Endothelial cell of umbilical vein (primary cell): Measurements from ENCODE around the gene TRIM47. TPM values are rescaled to one million over a fixed set of nuclear protein-coding genes. Genes with fewer than 3 reads are reported as not detected.
A peak's percentile ranks its signal among the peaks of the same experiment; 100 is the strongest.

Experiments
- BruUV-seq: library from RNA; stranded (reverse); fragments of 400-500 nt; replicated peaks from 2 replicates; lab custom pipeline; 2021; lab: Mats Ljungman, UMichigan
- CTCF ChIA-PET: fragments of 300-600, 350-600 bp; sonication (Branson Sonifier 250); formaldehyde crosslinking; loops from one replicate; lab custom pipeline; 2021; ENCODE audit warnings: antibody characterized with exemption, inconsistent platforms; lab: Charles Lee
- POLR2A ChIA-PET: fragments of 300-600, 350-600 bp; sonication (Branson Sonifier 250); formaldehyde crosslinking; loops from one replicate; lab custom pipeline; 2021; ENCODE audit warnings: antibody characterized with exemption, inconsistent platforms; lab: Charles Lee
- DNase-seq: peaks from one replicate; pipeline ENCODE4 v3.0.0-alpha.2; 2011; ENCODE audit warnings: low read depth, low spot score
- FAIRE-seq: peaks from 2 replicates; lab custom pipeline; 2011; peaks lifted over from hg19 to GRCh38; lab: Jason Lieb, UNC
- H2AFZ ChIP-seq: 2 replicates; pipeline ENCODE4 v1.6.0; 2012; ENCODE audit warnings: low read depth, low read length, control low read depth, inconsistent platforms
- H3K27ac ChIP-seq: 2 replicates; pipeline ENCODE4 v1.5.1; 2011; ENCODE audit warnings: low read depth, mild to moderate bottlenecking, control low read depth, low read length, moderate library complexity; ENCODE audit not compliant: insufficient read depth
- H3K27me3 ChIP-seq, 2 experiments: 2 replicates each; pipeline versions ENCODE4 v1.6.0 to v1.6.1; 2011; ENCODE audit warnings: low read length in 2 of 2, mixed read lengths in 1 of 2; ENCODE audit not compliant: control insufficient read depth in 2 of 2, insufficient read depth in 2 of 2
- H3K36me3 ChIP-seq, 2 experiments: 2 replicates in 1 of 2; 3 replicates in 1 of 2; pipeline ENCODE4 v1.5.1; 2011; ENCODE audit warnings: low read length in 2 of 2, mild to moderate bottlenecking in 1 of 2, moderate library complexity in 1 of 2; ENCODE audit not compliant: control insufficient read depth in 2 of 2, insufficient read depth in 2 of 2; ENCODE audit errors: extremely low read depth in 1 of 2
- H3K4me1 ChIP-seq: 3 replicates; pipeline ENCODE4 v1.5.1; 2011; ENCODE audit warnings: mild to moderate bottlenecking, low read length; ENCODE audit not compliant: control insufficient read depth, insufficient read depth; ENCODE audit errors: extremely low read depth
- H3K4me2 ChIP-seq: 2 replicates; pipeline ENCODE4 v1.6.1; 2011; ENCODE audit warnings: low read length, control low read depth, mixed read lengths; ENCODE audit not compliant: insufficient read depth
- H3K4me3 ChIP-seq, 3 experiments: fragments of 200-600 bp in 1 of 3; sonication (generic), shearing (Covaris generic) in 1 of 3; replicated peaks in 1 of 3; 2 replicates each; pipeline ENCODE4 v1.5.1; 2011 to 2016; ENCODE audit warnings: control low read depth in 3 of 3, low read length in 3 of 3, mild to moderate bottlenecking in 2 of 3, inconsistent platforms in 1 of 3, low read depth in 1 of 3, moderate library complexity in 1 of 3; ENCODE audit not compliant: insufficient read depth in 1 of 3
- H3K79me2 ChIP-seq: 2 replicates; pipeline ENCODE4 v1.6.0; 2012; ENCODE audit warnings: low read length, inconsistent platforms; ENCODE audit not compliant: control insufficient read depth, insufficient read depth
- H3K9ac ChIP-seq: replicated peaks from 2 replicates; pipeline ENCODE3; 2011; ENCODE audit warnings: low read length, control low read depth; ENCODE audit not compliant: insufficient read depth; ENCODE audit errors: extremely low read depth
- H3K9me1 ChIP-seq: replicated peaks from 3 replicates; pipeline ENCODE4 v1.6.0; 2011; ENCODE audit warnings: mild to moderate bottlenecking, low read length; ENCODE audit not compliant: control insufficient read depth, insufficient read depth; ENCODE audit errors: extremely low read depth
- H3K9me3 ChIP-seq: replicated peaks from 2 replicates; pipeline ENCODE4 v1.5.1; 2012; ENCODE audit warnings: low read length, inconsistent platforms; ENCODE audit not compliant: control insufficient read depth, insufficient read depth
- H4K20me1 ChIP-seq: replicated peaks from 2 replicates; pipeline ENCODE3; 2011; ENCODE audit warnings: mild to moderate bottlenecking, low read length; ENCODE audit not compliant: control insufficient read depth, insufficient read depth; ENCODE audit errors: extremely low read depth
- EZH2 ChIP-seq: IDR thresholded peaks from 2 replicates; pipeline ENCODE4 v1.6.1; 2012; ENCODE audit warnings: borderline replicate concordance, low read depth, mild to moderate bottlenecking, moderate library complexity, low read length, inconsistent platforms; ENCODE audit not compliant: severe bottlenecking
- FOS ChIP-seq: IDR thresholded peaks from 2 replicates; pipeline ENCODE4 v1.6.1; 2011; ENCODE audit warnings: mild to moderate bottlenecking, low read length, moderate library complexity, borderline replicate concordance; ENCODE audit not compliant: insufficient read depth
- GATA2 ChIP-seq: IDR thresholded peaks from 2 replicates; pipeline ENCODE4 v1.7.0; 2011; ENCODE audit warnings: low read depth, mild to moderate bottlenecking, moderate library complexity, mixed read lengths, low read length; ENCODE audit not compliant: insufficient read length, insufficient read depth
- JUN ChIP-seq: IDR thresholded peaks from 2 replicates; pipeline ENCODE4 v1.6.1; 2011; ENCODE audit warnings: borderline replicate concordance, low read depth; ENCODE audit not compliant: insufficient read length, insufficient read depth
- POLR2AphosphoS5 ChIP-seq: IDR thresholded peaks from 2 replicates; pipeline ENCODE4 v1.6.1; 2012; ENCODE audit warnings: low read depth, mild to moderate bottlenecking, control low read depth, low read length, moderate library complexity; ENCODE audit not compliant: insufficient read depth
- dilution Hi-C: fragments of 300-500 bp; cut with MboI; formaldehyde crosslinking; loops from one replicate; pipeline ENCODE4 v1.15.0; 2019; ENCODE audit warnings: low sequenced_read_pairs; ENCODE audit not compliant: extremely low pct_ligation_motif_present
- intact Hi-C: fragments of 100-400 bp; cut with micrococcal nuclease; formaldehyde crosslinking; loops from one replicate; pipeline ENCODE4 v1.10.0; 2022
- polyA plus RNA-seq, 4 experiments: library from polyadenylated mRNA; depleted of rRNA in 3 of 4; stranded (reverse) in 3 of 4; unstranded in 1 of 4; fragments of >200 nt; gene quantifications; 2 replicates each; pipeline versions ENCODE4 v1.2.1 to v1.2.3, GENCODE V29; 2011 to 2012; ENCODE audit warnings: missing spikeins in 1 of 4
- total RNA-seq: library from RNA; stranded (reverse); gene quantifications from 2 replicates; pipeline ENCODE4 v1.2.3, GENCODE V29; 2021
- TF ChIP-seq, protein P1 (sequence below): IDR thresholded peaks from 2 replicates; pipeline ENCODE4 v1.6.1; 2011; ENCODE audit not compliant: insufficient read depth, insufficient read length
- TF ChIP-seq, protein P2 (sequence below), 2 donors: IDR thresholded peaks; 1 replicate in 1 of 2; 2 replicates in 1 of 2; pipeline ENCODE4 v1.5.1; 2011; ENCODE audit warnings: low read length in 2 of 2, mild to moderate bottlenecking in 2 of 2, moderate library complexity in 2 of 2, control low read depth in 1 of 2, inconsistent platforms in 1 of 2, low read depth in 1 of 2; ENCODE audit not compliant: insufficient read depth in 1 of 2; ENCODE audit errors: extremely low read depth in 1 of 2

Gene TRIM47
- total and polyA plus RNA-seq, 2 donors (not counting 3 experiments of a cell fraction or from before 2014, with no cell fraction given), result 67.7 to 75.1 TPM

DNA sequence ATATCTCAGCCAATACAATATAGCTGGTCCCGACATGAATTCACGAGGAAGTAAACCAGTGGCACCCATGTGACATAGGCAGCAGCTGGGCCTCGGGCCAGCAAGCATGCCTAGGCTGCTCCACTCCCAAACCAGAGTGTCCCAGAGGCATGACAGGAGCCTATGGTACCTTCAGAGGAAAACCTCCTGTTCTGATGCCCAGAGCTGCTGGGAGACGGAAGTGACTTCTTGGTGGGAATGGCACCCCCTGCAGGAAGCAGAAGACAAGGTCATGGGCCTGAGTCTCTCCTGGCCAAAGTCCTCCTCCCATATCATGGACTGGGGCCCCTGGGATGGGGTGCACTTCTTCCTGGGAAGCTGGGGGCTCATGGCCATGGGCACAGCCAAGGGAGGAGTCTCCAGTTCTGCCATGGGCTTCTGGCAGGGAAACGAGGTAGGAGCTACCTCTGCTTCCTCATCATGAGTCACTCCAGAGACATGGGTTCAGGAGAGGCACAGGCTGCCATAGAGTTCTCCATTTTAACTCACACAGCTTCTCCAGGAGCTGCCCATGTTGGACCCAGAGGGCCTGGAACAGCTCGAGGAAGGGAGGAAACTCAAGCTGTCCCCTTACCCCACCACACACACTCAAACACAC, 49.0 kb upstream of the TRIM47 start:
- ChIA-PET POLR2A (no interaction called here), CTCF (interaction anchor here (0.6 to 3.5 kb wide), 4 partner anchors 10 to 63 kb away, joined by 3 to 23 read pairs (median 4); partner anchors contain the start of gene FBF1)
- dilution Hi-C loops, result no loop called here
- no peaks in the 10 kb centered on the region for H3K27me3 ChIP-seq
- H3K36me3 ChIP-seq, result no peaks in the 10 kb centered on the region
- H3K9ac ChIP-seq, result no peak overlapping the region
- H3K4me1 ChIP-seq, result no peaks in the 10 kb centered on the region
- FAIRE-seq (no peak), DNase-seq (no peak)
- H4K20me1 ChIP-seq, result no peaks in the 10 kb centered on the region
- no peak overlapping the region for H2AFZ ChIP-seq
- TF ChIP-seq EZH2, result no peak
- no peak for TF ChIP-seq FOS
- TF ChIP-seq, protein P1, sequence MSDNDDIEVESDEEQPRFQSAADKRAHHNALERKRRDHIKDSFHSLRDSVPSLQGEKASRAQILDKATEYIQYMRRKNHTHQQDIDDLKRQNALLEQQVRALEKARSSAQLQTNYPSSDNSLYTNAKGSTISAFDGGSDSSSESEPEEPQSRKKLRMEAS, result no peak
- TF ChIP-seq, protein P2, sequence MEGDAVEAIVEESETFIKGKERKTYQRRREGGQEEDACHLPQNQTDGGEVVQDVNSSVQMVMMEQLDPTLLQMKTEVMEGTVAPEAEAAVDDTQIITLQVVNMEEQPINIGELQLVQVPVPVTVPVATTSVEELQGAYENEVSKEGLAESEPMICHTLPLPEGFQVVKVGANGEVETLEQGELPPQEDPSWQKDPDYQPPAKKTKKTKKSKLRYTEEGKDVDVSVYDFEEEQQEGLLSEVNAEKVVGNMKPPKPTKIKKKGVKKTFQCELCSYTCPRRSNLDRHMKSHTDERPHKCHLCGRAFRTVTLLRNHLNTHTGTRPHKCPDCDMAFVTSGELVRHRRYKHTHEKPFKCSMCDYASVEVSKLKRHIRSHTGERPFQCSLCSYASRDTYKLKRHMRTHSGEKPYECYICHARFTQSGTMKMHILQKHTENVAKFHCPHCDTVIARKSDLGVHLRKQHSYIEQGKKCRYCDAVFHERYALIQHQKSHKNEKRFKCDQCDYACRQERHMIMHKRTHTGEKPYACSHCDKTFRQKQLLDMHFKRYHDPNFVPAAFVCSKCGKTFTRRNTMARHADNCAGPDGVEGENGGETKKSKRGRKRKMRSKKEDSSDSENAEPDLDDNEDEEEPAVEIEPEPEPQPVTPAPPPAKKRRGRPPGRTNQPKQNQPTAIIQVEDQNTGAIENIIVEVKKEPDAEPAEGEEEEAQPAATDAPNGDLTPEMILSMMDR (IDR thresholded peaks at IDR 0.05; ENCODE audit: extremely low read depth in 1 of 2, insufficient read depth in 1 of 2, low read depth in 1 of 2, low read length in 2 of 2), result peak in 1 of 2 donors; percentile 39
- no peak for TF ChIP-seq JUN
- no peak for TF ChIP-seq POLR2AphosphoS5
- no peak for TF ChIP-seq GATA2
- H3K4me2 ChIP-seq, result no peak overlapping the region
- H3K79me2 ChIP-seq, result no peaks in the 10 kb centered on the region
- intact Hi-C loops, result no loop called here
- H3K9me1 ChIP-seq, result no peaks in the 10 kb centered on the region
- no peaks in the 10 kb centered on the region for H3K9me3 ChIP-seq
- H3K27ac ChIP-seq, result no peak overlapping the region
- no peak overlapping the region for H3K4me3 ChIP-seq
- BruUV-seq, result no TSS peak
